Chondrocyte (in vitro differentiated cells): ENCODE data around the gene ODC1. TPM values are rescaled to one million over a fixed set of nuclear protein-coding genes. Genes with fewer than 3 reads are reported as not detected.
"Not testable (repeated sequence)": the region's sequence is repeated elsewhere in the genome, so short reads cannot be mapped to it uniquely, and the experiment has no call there.

ENCODE experiments used
- DNase-seq: peaks from one replicate; pipeline ENCODE4 v3.0.0; 2021; ENCODE audit warnings: mixed read lengths, low spot score
- H3K27ac Mint-ChIP-seq: one replicate; pipeline ENCODE4 v1.8.0; 2021; ENCODE audit warnings: mild to moderate bottlenecking, moderate library complexity, mixed read lengths; ENCODE audit not compliant: unreplicated experiment
- H3K27me3 Mint-ChIP-seq: 2 replicates; pipeline ENCODE4 v1.8.0; 2021; ENCODE audit warnings: low read depth, mixed read lengths
- H3K36me3 Mint-ChIP-seq: 2 replicates; pipeline ENCODE4 v1.8.0; 2021; ENCODE audit warnings: low read depth, mixed read lengths
- H3K4me1 Mint-ChIP-seq: 2 replicates; pipeline ENCODE4 v1.8.0; 2021; ENCODE audit warnings: low read depth, mild to moderate bottlenecking, mixed read lengths
- H3K4me3 Mint-ChIP-seq: one replicate; pipeline ENCODE4 v1.8.0; 2021; ENCODE audit warnings: mild to moderate bottlenecking, moderate library complexity, mixed read lengths; ENCODE audit not compliant: unreplicated experiment
- H3K9me3 Mint-ChIP-seq: 2 replicates; pipeline ENCODE4 v1.8.0; 2021; ENCODE audit warnings: low read depth, mixed read lengths
- total RNA-seq: library from RNA; stranded (reverse); gene quantifications from 3 replicates; pipeline ENCODE4 v1.2.1, GENCODE V29; 2021
- TF ChIP-seq, protein P1 (sequence below): fragments of 200-600 bp; sonication (generic); IDR thresholded peaks from 2 replicates; pipeline ENCODE4 v1.5.0; 2021; ENCODE audit warnings: antibody characterized with exemption, mild to moderate bottlenecking, moderate library complexity

The ODC1 gene
- total RNA-seq, 1 donor from 2014 or later = 65.3 TPM

DNA sequence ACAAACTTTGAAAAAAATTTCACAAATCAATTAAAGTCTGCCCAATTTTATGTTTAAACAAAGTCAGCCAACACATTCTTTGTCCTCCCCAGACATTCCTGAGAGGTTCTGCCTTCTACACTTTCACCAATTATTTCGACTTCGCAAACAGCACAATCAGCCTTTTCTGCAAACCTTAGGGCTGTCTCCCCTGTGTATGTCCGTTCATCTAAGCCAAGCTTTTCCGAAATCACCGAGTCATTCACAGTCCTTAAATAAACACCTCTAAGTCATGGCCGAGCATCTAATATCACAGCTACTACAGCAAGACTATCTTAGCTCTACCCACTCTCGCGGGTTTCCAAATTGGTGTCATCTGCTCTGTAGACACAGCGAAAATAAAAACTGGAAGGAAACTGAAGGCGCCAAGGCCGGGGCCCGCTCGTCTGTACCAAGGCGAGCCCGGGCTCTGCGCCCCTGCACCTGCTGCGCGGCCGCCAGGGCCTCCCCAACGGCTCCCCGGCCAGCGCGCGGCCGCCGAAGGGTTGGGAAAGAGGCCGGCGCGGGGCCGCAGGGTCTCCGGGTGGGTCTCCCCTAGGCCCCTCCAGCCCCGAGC is 730 bp downstream of the ODC1 start:
- Mint-ChIP-seq H3K27ac (peak overlapping the region; percentile 89), H3K9me3 (no peaks in the 10 kb centered on the region), H3K36me3 (peaks cover 17% of the 10 kb centered on the region), H3K4me1 (peaks cover 39% of the 10 kb centered on the region), H3K27me3 (no peaks in the 10 kb centered on the region), H3K4me3 (peak overlapping the region; percentile 78)
- DNase-seq = peak; percentile 77
- TF ChIP-seq, protein P1, sequence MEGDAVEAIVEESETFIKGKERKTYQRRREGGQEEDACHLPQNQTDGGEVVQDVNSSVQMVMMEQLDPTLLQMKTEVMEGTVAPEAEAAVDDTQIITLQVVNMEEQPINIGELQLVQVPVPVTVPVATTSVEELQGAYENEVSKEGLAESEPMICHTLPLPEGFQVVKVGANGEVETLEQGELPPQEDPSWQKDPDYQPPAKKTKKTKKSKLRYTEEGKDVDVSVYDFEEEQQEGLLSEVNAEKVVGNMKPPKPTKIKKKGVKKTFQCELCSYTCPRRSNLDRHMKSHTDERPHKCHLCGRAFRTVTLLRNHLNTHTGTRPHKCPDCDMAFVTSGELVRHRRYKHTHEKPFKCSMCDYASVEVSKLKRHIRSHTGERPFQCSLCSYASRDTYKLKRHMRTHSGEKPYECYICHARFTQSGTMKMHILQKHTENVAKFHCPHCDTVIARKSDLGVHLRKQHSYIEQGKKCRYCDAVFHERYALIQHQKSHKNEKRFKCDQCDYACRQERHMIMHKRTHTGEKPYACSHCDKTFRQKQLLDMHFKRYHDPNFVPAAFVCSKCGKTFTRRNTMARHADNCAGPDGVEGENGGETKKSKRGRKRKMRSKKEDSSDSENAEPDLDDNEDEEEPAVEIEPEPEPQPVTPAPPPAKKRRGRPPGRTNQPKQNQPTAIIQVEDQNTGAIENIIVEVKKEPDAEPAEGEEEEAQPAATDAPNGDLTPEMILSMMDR = peak; percentile 52

DNA sequence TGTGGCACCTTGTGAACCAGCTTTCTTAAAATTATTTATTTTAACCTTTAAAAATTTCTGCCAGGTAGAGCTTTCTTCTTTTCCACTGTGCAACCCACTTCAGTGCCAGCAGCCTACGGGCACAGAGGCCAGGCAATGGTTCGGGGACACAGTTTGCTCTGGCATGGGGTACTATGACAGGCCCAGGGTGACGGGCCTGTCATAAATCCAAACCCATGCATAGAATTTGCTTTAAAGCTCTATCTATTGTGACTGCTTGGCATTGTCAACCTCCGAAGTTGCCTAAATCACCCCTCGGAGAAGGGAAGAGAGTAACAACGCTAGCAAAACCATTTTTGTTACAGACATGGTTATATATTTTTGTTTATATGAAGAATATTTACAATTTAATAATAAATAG is 1.5 kb downstream of the ODC1 start:
- no peak for DNase-seq
- TF ChIP-seq, protein P1 = no peak
- peak overlapping the region; percentile 64 for H3K4me3 Mint-ChIP-seq
- peaks cover 24% of the 10 kb centered on the region for H3K36me3 Mint-ChIP-seq
- no peaks in the 10 kb centered on the region for H3K27me3 Mint-ChIP-seq
- no peak overlapping the region for H3K27ac Mint-ChIP-seq
- peaks cover 34% of the 10 kb centered on the region for H3K4me1 Mint-ChIP-seq
- H3K9me3 Mint-ChIP-seq = no peaks in the 10 kb centered on the region

DNA sequence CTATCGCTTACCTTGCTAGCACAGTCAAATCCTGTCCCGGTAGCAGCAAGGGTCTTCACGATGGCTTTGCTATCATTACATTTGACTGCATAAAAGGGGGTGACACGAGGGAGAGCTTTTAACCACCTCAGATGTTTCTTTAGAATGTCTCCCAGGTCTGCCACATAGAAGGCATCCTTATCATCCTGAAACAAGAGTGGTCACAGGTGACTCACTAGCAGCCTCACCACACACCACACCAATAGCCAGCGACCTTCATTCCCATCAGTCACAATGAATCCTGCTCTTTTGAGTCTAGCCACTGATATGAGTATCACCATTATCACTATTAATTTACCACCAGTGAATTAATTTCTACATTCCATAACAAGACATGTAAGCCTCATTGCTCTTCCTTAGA is 3.7 kb downstream of the ODC1 start:
- no peaks in the 10 kb centered on the region for H3K27me3 Mint-ChIP-seq
- TF ChIP-seq, protein P1 = no peak
- no peak for DNase-seq
- H3K4me1 Mint-ChIP-seq = peaks cover 31% of the 10 kb centered on the region
- peaks cover 35% of the 10 kb centered on the region for H3K36me3 Mint-ChIP-seq
- no peaks in the 10 kb centered on the region for H3K9me3 Mint-ChIP-seq
- no peak overlapping the region for H3K4me3 Mint-ChIP-seq
- no peak overlapping the region for H3K27ac Mint-ChIP-seq

DNA sequence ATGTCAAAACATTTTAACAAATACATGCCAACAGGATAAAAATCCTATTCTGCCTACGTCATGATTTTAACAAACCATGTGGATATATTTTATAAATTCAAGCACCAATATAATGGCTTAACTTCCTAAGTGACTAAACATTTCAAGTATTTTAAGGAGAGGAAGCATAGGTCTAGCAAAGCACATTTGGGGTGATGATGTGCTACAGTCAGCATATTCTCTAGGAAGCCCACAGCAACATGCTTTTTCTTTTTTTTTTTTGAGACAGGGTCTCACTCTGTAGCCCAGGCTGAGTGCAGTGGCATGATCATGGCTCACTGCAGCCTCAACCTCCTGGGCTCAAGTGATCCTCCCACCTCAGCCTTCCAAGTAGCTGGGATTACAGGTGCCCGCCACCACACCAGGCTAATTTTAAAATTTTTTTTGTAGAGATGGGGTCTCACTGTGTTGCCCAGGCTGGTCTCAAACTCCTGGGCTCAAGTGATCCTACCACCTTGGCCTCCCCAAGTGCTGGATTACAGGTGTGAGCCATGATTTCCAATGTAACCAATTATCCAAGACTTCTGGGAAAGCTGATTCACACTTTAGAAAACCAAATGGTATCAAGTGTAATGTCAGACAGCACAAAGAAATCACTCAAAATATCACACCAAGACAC is 5.5 kb downstream of the ODC1 start:
- peaks cover 27% of the 10 kb centered on the region for H3K4me1 Mint-ChIP-seq
- H3K27me3 Mint-ChIP-seq, H3K4me3 Mint-ChIP-seq, DNase-seq, H3K9me3 Mint-ChIP-seq, H3K27ac Mint-ChIP-seq: not testable (repeated sequence)
- H3K36me3 Mint-ChIP-seq = peaks cover 35% of the 10 kb centered on the region

DNA sequence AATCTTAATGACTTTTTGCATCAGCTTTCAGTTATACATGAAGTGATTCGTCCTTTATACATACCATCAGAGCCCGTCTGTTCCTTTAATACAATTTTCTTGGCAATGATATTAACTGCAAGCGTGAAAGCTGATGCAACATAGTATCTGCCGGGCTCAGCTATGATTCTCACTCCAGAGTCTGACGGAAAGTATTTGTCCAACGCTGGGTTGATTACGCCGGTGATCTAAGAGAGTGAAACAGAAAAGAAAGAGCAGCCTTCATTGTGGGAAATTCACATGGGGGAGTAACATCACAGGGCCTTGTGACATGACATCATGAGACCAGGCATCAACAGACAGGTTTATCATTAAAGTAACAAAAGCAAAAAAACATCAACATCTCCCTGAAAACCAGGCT is 6.2 kb downstream of the ODC1 start:
- Mint-ChIP-seq H3K9me3 (no peaks in the 10 kb centered on the region), H3K27me3 (no peaks in the 10 kb centered on the region), H3K4me3 (no peak overlapping the region), H3K36me3 (peaks cover 35% of the 10 kb centered on the region), H3K27ac (no peak overlapping the region), H3K4me1 (peaks cover 21% of the 10 kb centered on the region)
- DNase-seq = no peak
- TF ChIP-seq, protein P1 = no peak

DNA sequence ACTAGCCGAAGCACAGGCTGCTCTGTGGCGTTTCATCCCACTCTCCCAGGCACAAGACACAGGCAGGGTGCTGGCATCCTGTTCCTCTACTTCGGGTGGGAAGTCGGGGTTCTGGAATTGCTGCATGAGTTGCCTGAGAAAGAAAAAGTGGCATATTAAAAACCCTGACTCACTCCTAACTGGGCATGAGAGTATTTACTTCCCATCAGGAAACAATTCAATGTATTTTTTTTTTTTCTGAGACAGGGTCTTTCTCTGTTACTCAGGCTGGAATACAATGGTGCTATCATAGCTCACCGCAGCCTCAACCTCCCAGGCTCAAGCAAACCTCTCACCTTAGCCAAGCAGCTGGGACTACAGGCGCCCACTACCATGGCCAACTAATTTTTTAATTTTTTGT is 7.4 kb downstream of the ODC1 start:
- DNase-seq = no peak
- Mint-ChIP-seq H3K27me3 (no peaks in the 10 kb centered on the region), H3K4me1 (peaks cover 10% of the 10 kb centered on the region), H3K36me3 (peaks cover 35% of the 10 kb centered on the region), H3K27ac (no peak overlapping the region), H3K9me3 (no peaks in the 10 kb centered on the region), H3K4me3 (no peak overlapping the region)
- TF ChIP-seq, protein P1 = no peak
